WTC11 (cell line): ENCODE data around the gene TMEM147.

Experiments
- HMGA2 ChIP-seq: fragments of 250-450 bp; sonication (Bioruptor Pico); IDR thresholded peaks from 2 replicates; pipeline ENCODE4 v1.4.0; 2021; ENCODE audit warnings: mild to moderate bottlenecking, moderate library complexity
- NFE2L1 ChIP-seq: sonication (generic); formaldehyde crosslinking; IDR thresholded peaks from 2 replicates; pipeline ENCODE4 v1.8.1; 2023; ENCODE audit warnings: missing genetic modification reagents
- NR1H2 ChIP-seq: sonication (generic); formaldehyde crosslinking; IDR thresholded peaks from 2 replicates; pipeline ENCODE4 v1.9.0; 2021; ENCODE audit warnings: mild to moderate bottlenecking, moderate library complexity, missing genetic modification reagents
- TF ChIP-seq, protein P1 (sequence below): sonication (generic); formaldehyde crosslinking; IDR thresholded peaks from 2 replicates; pipeline ENCODE4 v1.8.1; 2023; ENCODE audit warnings: mild to moderate bottlenecking, missing genetic modification reagents, moderate library complexity
- TF ChIP-seq, protein P2 (sequence below): fragments of 200-600 bp; IDR thresholded peaks from 2 replicates; pipeline ENCODE4 v1.8.0; 2022; ENCODE audit warnings: antibody characterized with exemption
- TF ChIP-seq, protein P3 (sequence below): sonication (generic); formaldehyde crosslinking; IDR thresholded peaks from 2 replicates; pipeline ENCODE4 v1.8.0; 2022; ENCODE audit warnings: mild to moderate bottlenecking, missing genetic modification reagents
- TF ChIP-seq, protein P4 (sequence below): fragments of 250-450 bp; sonication (Bioruptor Pico); conservative IDR thresholded peaks from 2 replicates; pipeline ENCODE4 v1.9.0; 2021; ENCODE audit warnings: mild to moderate bottlenecking
- TF ChIP-seq, protein P5 (sequence below): sonication (generic); formaldehyde crosslinking; IDR thresholded peaks from 2 replicates; pipeline ENCODE4 v1.8.0; 2022; ENCODE audit warnings: mild to moderate bottlenecking, missing genetic modification reagents

DNA sequence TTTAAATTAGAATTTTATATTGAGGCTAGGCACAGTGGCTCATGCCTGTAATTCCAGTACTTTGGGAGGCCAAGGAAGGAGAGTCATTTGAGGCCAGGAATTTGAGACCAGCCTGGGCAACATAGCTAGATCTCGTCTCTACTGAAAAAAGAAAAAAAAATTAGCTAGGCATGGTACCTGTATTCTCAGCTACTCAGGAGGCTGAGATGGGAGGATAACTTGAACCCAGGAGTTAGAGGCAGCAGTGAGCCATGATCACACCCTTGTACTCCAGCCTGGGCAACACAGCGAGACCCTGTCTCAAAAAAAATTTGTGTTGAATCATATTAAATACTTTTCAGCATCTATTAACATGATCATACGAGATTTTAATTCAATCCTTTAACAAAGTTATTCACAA is 45.4 kb downstream of the TMEM147 start:
- TF ChIP-seq, protein P1, sequence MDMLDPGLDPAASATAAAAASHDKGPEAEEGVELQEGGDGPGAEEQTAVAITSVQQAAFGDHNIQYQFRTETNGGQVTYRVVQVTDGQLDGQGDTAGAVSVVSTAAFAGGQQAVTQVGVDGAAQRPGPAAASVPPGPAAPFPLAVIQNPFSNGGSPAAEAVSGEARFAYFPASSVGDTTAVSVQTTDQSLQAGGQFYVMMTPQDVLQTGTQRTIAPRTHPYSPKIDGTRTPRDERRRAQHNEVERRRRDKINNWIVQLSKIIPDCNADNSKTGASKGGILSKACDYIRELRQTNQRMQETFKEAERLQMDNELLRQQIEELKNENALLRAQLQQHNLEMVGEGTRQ (CRISPR knock-in tag) = no peak
- TF ChIP-seq, protein P2, sequence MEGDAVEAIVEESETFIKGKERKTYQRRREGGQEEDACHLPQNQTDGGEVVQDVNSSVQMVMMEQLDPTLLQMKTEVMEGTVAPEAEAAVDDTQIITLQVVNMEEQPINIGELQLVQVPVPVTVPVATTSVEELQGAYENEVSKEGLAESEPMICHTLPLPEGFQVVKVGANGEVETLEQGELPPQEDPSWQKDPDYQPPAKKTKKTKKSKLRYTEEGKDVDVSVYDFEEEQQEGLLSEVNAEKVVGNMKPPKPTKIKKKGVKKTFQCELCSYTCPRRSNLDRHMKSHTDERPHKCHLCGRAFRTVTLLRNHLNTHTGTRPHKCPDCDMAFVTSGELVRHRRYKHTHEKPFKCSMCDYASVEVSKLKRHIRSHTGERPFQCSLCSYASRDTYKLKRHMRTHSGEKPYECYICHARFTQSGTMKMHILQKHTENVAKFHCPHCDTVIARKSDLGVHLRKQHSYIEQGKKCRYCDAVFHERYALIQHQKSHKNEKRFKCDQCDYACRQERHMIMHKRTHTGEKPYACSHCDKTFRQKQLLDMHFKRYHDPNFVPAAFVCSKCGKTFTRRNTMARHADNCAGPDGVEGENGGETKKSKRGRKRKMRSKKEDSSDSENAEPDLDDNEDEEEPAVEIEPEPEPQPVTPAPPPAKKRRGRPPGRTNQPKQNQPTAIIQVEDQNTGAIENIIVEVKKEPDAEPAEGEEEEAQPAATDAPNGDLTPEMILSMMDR = no peak
- TF ChIP-seq, protein P3, sequence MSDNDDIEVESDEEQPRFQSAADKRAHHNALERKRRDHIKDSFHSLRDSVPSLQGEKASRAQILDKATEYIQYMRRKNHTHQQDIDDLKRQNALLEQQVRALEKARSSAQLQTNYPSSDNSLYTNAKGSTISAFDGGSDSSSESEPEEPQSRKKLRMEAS (CRISPR knock-in tag) = no peak
- TF ChIP-seq, protein P4, sequence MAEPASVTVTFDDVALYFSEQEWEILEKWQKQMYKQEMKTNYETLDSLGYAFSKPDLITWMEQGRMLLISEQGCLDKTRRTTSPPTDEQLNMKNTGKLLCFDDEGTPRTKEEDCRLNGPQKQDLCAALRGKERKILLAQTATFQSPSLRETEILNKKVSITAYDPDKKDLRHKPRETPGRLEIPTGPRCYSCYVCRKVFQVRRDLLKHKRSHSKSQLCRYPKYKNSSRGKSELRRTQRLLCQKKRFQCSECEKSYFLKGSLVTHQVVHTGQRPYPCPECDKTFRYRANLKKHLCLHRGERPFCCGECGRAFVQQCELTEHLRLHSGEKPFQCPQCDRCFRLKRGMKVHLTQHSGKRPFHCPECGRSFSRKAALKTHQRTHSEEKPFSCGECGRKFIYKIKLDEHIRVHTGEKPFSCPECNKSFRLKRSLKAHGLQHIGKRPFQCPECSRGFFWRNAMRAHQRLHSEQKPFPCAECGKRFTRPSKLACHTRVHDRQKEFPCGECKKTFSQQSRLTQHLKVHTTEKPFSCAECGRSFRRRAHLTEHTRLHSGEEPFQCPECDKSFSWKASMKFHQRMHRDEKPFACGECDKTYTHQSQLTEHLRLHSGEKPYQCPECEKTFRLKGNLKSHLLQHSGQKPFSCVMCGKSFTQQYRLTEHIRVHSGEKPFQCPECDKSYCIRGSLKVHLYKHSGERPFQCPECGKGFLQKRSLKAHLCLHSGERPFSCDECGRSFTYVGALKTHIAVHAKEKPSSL (CRISPR knock-in tag) = no peak
- TF ChIP-seq NFE2L1 (CRISPR knock-in tag) (no peak), NR1H2 (CRISPR knock-in tag) (no peak), HMGA2 (no peak)
- TF ChIP-seq, protein P5, sequence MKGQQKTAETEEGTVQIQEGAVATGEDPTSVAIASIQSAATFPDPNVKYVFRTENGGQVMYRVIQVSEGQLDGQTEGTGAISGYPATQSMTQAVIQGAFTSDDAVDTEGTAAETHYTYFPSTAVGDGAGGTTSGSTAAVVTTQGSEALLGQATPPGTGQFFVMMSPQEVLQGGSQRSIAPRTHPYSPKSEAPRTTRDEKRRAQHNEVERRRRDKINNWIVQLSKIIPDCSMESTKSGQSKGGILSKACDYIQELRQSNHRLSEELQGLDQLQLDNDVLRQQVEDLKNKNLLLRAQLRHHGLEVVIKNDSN (CRISPR knock-in tag) = no peak
